ENCODE results near the gene ASCC3.

ASCC3 gene

GRCh38 chr6:100485268-100485667 is 395.9 kb downstream of the ASCC3 start:
- no peak for DNase-seq

GRCh38 chr6:100484474-100484873 is 396.7 kb downstream of the ASCC3 start:
- DNase-seq = no peak

GRCh38 chr6:100482698-100483097 is 398.4 kb downstream of the ASCC3 start:
- DNase-seq = no peak

- DNase-seq = no peak
These were observed 401.7 kb downstream of the ASCC3 start for GRCh38 chr6:100479179-100480035.

- DNase-seq = no peak
These were observed 405.4 kb downstream of the ASCC3 start for GRCh38 chr6:100475554-100476320.

- no peak for DNase-seq
These were observed 407.9 kb downstream of the ASCC3 start for GRCh38 chr6:100473182-100473581.

GRCh38 chr6:100472674-100473073 is 408.5 kb downstream of the ASCC3 start:
- no peak for DNase-seq

GRCh38 chr6:100470422-100471120 is 410.6 kb downstream of the ASCC3 start:
- no peak for DNase-seq

GRCh38 chr6:100469101-100469859 is 411.8 kb downstream of the ASCC3 start:
- no peak for DNase-seq

GRCh38 chr6:100468016-100468622 is 413.0 kb downstream of the ASCC3 start:
- DNase-seq = no peak

- no peak for DNase-seq
These were observed 413.8 kb downstream of the ASCC3 start for GRCh38 chr6:100467129-100468015.

GRCh38 chr6:100466410-100467128 is 414.6 kb downstream of the ASCC3 start:
- DNase-seq = no peak

GRCh38 chr6:100465701-100466409 is 415.3 kb downstream of the ASCC3 start:
- no peak for DNase-seq

GRCh38 chr6:100464903-100465700 is 416.0 kb downstream of the ASCC3 start, which contains the start of gene SIM1:
TSS of gene SIM1 (minus strand) at chr6:100464921. CDS start at chr6:100463468, 1,453 bp downstream.
- DNase-seq = peak; percentile 58

- no peak for DNase-seq
These were observed 416.8 kb downstream of the ASCC3 start for GRCh38 chr6:100464162-100464851.

GRCh38 chr6:100463630-100464161 is 417.4 kb downstream of the ASCC3 start:
- DNase-seq = no peak

- no peak for DNase-seq
These were observed 418.2 kb downstream of the ASCC3 start for GRCh38 chr6:100462706-100463629.
